ENCODE results near the gene OPCML.

- TF ChIP-seq, protein P1, sequence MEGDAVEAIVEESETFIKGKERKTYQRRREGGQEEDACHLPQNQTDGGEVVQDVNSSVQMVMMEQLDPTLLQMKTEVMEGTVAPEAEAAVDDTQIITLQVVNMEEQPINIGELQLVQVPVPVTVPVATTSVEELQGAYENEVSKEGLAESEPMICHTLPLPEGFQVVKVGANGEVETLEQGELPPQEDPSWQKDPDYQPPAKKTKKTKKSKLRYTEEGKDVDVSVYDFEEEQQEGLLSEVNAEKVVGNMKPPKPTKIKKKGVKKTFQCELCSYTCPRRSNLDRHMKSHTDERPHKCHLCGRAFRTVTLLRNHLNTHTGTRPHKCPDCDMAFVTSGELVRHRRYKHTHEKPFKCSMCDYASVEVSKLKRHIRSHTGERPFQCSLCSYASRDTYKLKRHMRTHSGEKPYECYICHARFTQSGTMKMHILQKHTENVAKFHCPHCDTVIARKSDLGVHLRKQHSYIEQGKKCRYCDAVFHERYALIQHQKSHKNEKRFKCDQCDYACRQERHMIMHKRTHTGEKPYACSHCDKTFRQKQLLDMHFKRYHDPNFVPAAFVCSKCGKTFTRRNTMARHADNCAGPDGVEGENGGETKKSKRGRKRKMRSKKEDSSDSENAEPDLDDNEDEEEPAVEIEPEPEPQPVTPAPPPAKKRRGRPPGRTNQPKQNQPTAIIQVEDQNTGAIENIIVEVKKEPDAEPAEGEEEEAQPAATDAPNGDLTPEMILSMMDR (conservative IDR thresholded peaks at IDR 0.05; ENCODE audit: low read length), result no peak
- no peak for TF ChIP-seq EZH2phosphoT487 (IDR thresholded peaks at IDR 0.05; ENCODE audit: borderline replicate concordance)
Observed at GRCh38 chr11:133284156-133284555, 248.1 kb downstream of the OPCML start.
